OCI-LY7 (cell line): ENCODE measurements around the gene MRPL28.

ENCODE experiments used
- CTCF ChIP-seq: fragments of 200-600 bp; sonication (generic); conservative IDR thresholded peaks from 2 replicates; pipeline ENCODE4 v1.5.1; 2014; ENCODE audit warnings: mild to moderate bottlenecking, antibody characterized with exemption, low read length, moderate library complexity, mixed read lengths
- EZH2phosphoT487 ChIP-seq: fragments of 200-600 bp; sonication (generic); IDR thresholded peaks from 2 replicates; pipeline ENCODE4 v1.6.1; 2018; ENCODE audit warnings: low read depth, borderline replicate concordance, mild to moderate bottlenecking, mixed run types, antibody characterized with exemption, low read length, moderate library complexity, mixed read lengths

- TF ChIP-seq CTCF (no peak), EZH2phosphoT487 (no peak)
These were observed 41.4 kb upstream of the MRPL28 start for GRCh38 chr16:411576-412265.
